B cell (primary cell): ENCODE data around the gene GLIS1. TPM values are rescaled to one million over a fixed set of nuclear protein-coding genes. Genes with fewer than 3 reads are reported as not detected.

Experiments used
- ATAC-seq: fragments of 200-7000 bp; cut with Tn5 transposase; one replicate; pipeline ENCODE4 v1.10.0; 2021; ENCODE audit warnings: low read depth, mild to moderate bottlenecking, moderate number of reproducible peaks, moderate library complexity
- CTCF ChIA-PET: fragments of 350-600 bp; sonication (Branson Sonifier 250); formaldehyde crosslinking; loops from one replicate; lab custom pipeline; 2021; ENCODE audit warnings: antibody characterized with exemption, inconsistent platforms; lab: Charles Lee
- POLR2A ChIA-PET: fragments of 350-600 bp; sonication (Branson Sonifier 250); formaldehyde crosslinking; loops from one replicate; lab custom pipeline; 2021; ENCODE audit warnings: antibody characterized with exemption; lab: Charles Lee
- DNase-seq: peaks from one replicate; pipeline ENCODE4 v3.0.0; 2013
- H2AFZ ChIP-seq: 2 replicates; pipeline ENCODE4 v1.6.1; 2012; ENCODE audit warnings: mild to moderate bottlenecking, low read depth, low read length; ENCODE audit not compliant: insufficient read depth, poor library complexity, severe bottlenecking
- H3K27ac ChIP-seq, 2 donors: 1 replicate in 1 of 2; 2 replicates in 1 of 2; pipeline ENCODE4 v1.5.1; 2012 to 2013; ENCODE audit warnings: low read length in 2 of 2, mild to moderate bottlenecking in 2 of 2, moderate library complexity in 1 of 2
- H3K27me3 ChIP-seq, 4 experiments: fragments of 200-600 bp in 1 of 4; sonication (generic) in 1 of 4; replicated peaks in 1 of 4; 1 replicate in 2 of 4; 2 replicates in 2 of 4; pipeline versions ENCODE4 v1.6.1 to v1.7.0; 2013 to 2016; ENCODE audit warnings: low read length in 3 of 4, mild to moderate bottlenecking in 2 of 4, mixed read lengths in 1 of 4, moderate library complexity in 1 of 4; ENCODE audit not compliant: insufficient read depth in 4 of 4, control insufficient read depth in 3 of 4; ENCODE audit errors: control extremely low read depth in 1 of 4
- H3K36me3 ChIP-seq, 2 experiments: replicated peaks in 1 of 2; 1 replicate in 1 of 2; 2 replicates in 1 of 2; pipeline versions ENCODE4 v1.6.1 to v1.7.1; 2013; ENCODE audit warnings: low read length in 1 of 2; ENCODE audit not compliant: insufficient read depth in 2 of 2, control insufficient read depth in 1 of 2; ENCODE audit errors: control extremely low read depth in 1 of 2, extremely low read depth in 1 of 2
- H3K4me1 ChIP-seq, 2 donors: fragments of 200-600 bp in 1 of 2; sonication (generic) in 1 of 2; 1 replicate in 1 of 2; 2 replicates in 1 of 2; pipeline versions ENCODE4 v1.5.1 to v1.6.1; 2013 to 2017; ENCODE audit warnings: low read length in 2 of 2; ENCODE audit not compliant: control insufficient read depth in 2 of 2, insufficient read depth in 2 of 2
- H3K4me2 ChIP-seq: replicated peaks from 2 replicates; pipeline ENCODE3; 2012; ENCODE audit warnings: mild to moderate bottlenecking, low read depth, low read length; ENCODE audit not compliant: poor library complexity, severe bottlenecking
- H3K4me3 ChIP-seq, 5 experiments: fragments of 200-600 bp in 1 of 5; sonication (generic) in 1 of 5; 1 replicate in 3 of 5; 2 replicates in 2 of 5; pipeline versions ENCODE4 v1.5.1 to v1.7.0; 2011 to 2016; ENCODE audit warnings: low read length in 4 of 5, mild to moderate bottlenecking in 4 of 5, low read depth in 2 of 5, control low read depth in 1 of 5, moderate library complexity in 1 of 5; ENCODE audit not compliant: insufficient read depth in 1 of 5; ENCODE audit errors: control extremely low read depth in 1 of 5, extremely low read depth in 1 of 5
- H3K79me2 ChIP-seq: fragments of 200-600 bp; sonication (generic); one replicate; pipeline ENCODE4 v1.6.0; 2016; ENCODE audit warnings: low read length; ENCODE audit not compliant: control insufficient read depth, insufficient read depth
- H3K9ac ChIP-seq: fragments of 200-600 bp; sonication (generic); 2 replicates; pipeline ENCODE4 v1.6.1; 2017; ENCODE audit warnings: mild to moderate bottlenecking, low read length, moderate library complexity
- H3K9me3 ChIP-seq, 3 donors: one replicate each; pipeline versions ENCODE4 v1.6.1 to v1.7.1; 2013; ENCODE audit warnings: low read length in 2 of 3; ENCODE audit not compliant: control insufficient read depth in 2 of 3, insufficient read depth in 1 of 3; ENCODE audit errors: control extremely low read depth in 1 of 3
- H4K20me1 ChIP-seq: 2 replicates; pipeline ENCODE4 v1.6.0; 2012; ENCODE audit warnings: mild to moderate bottlenecking, low read length; ENCODE audit not compliant: insufficient read depth, control insufficient read depth, poor library complexity, severe bottlenecking
- H3K27ac Mint-ChIP-seq: one replicate; pipeline ENCODE4 v1.8.0; 2021; ENCODE audit warnings: mixed read lengths
- H3K27me3 Mint-ChIP-seq: one replicate; pipeline ENCODE4 v1.8.0; 2021; ENCODE audit warnings: mixed read lengths
- H3K4me1 Mint-ChIP-seq: one replicate; pipeline ENCODE4 v1.8.0; 2021; ENCODE audit warnings: mixed read lengths
- H3K4me3 Mint-ChIP-seq: one replicate; pipeline ENCODE4 v1.8.0; 2021; ENCODE audit warnings: mixed read lengths
- H3K9me3 Mint-ChIP-seq: one replicate; pipeline ENCODE4 v1.8.0; 2022; ENCODE audit warnings: mixed read lengths; ENCODE audit not compliant: insufficient read depth
- CTCF ChIP-seq: fragments of 200-600 bp; IDR thresholded peaks from one replicate; pipeline ENCODE4 v1.8.0; 2022; ENCODE audit warnings: antibody characterized with exemption, mild to moderate bottlenecking
- EZH2 ChIP-seq: IDR thresholded peaks from 2 replicates; pipeline ENCODE4 v1.6.1; 2012; ENCODE audit warnings: borderline replicate concordance, low read depth, mild to moderate bottlenecking, moderate library complexity, low read length; ENCODE audit not compliant: insufficient read depth, poor library complexity, severe bottlenecking
- WGBS: methylation state at CpG from one replicate; pipeline ENCODE4 v1.1.5; 2013; ENCODE audit warnings: missing lambda C conversion rate; ENCODE audit not compliant: insufficient coverage; 5-methylcytosine and 5-hydroxymethylcytosine counted together
- intact Hi-C: fragments of 100-400 bp; cut with micrococcal nuclease; formaldehyde crosslinking; loops from one replicate; pipeline ENCODE4 v1.10.0; 2022
- polyA plus RNA-seq: library from polyadenylated mRNA; depleted of rRNA; stranded (reverse); fragments of >200 nt; gene quantifications from 2 replicates; pipeline ENCODE4 v1.2.3, GENCODE V29; 2012
- total RNA-seq, 2 donors: library from RNA; stranded (reverse); fragments of 120-200 nt in 1 of 2; gene quantifications; 1 replicate in 1 of 2; 2 replicates in 1 of 2; pipeline versions ENCODE4 v1.2.3 to v1.2.4, GENCODE V29; 2013 to 2022

GLIS1 gene
- total and polyA plus RNA-seq, 2 donors (not counting 1 experiment from before 2014, with no cell fraction given), result not detected

- Mint-ChIP-seq H3K27me3 (peaks cover 27% of the 10 kb centered on the region), H3K4me1 (no peaks in the 10 kb centered on the region), H3K4me3 (no peak overlapping the region), H3K9me3 (no peaks in the 10 kb centered on the region), H3K27ac (no peak overlapping the region)
- DNase-seq, result no peak
- intact Hi-C loops, result no loop called here
- no peak overlapping the region for H3K9ac ChIP-seq
- no peak overlapping the region for H2AFZ ChIP-seq
- no peaks in the 10 kb centered on the region for H3K4me1 ChIP-seq
- H3K4me3 ChIP-seq, result no peak overlapping the region
- WGBS, result 92% methylated on average over 12 of the region's 12 CpGs
- no peaks in the 10 kb centered on the region for H3K79me2 ChIP-seq
- H3K4me2 ChIP-seq, result no peak overlapping the region
- H3K9me3 ChIP-seq, result peaks cover 0 to 2% (median 0%) of the 10 kb centered on the region in 3 donors
- peaks cover 0 to 4% (median 3%) of the 10 kb centered on the region in 4 experiments for H3K27me3 ChIP-seq
- ChIA-PET CTCF (interaction anchor here (0.5 kb wide), 1 partner anchor 401 kb away, joined by 4 read pairs; no protein-coding TSS in a partner anchor), POLR2A (no interaction called here)
- no peak for ATAC-seq
- H4K20me1 ChIP-seq, result no peaks in the 10 kb centered on the region
- TF ChIP-seq CTCF, result no peak
- no peak for TF ChIP-seq EZH2
- no peaks in the 10 kb centered on the region for H3K36me3 ChIP-seq
- H3K27ac ChIP-seq, result no peak overlapping the region
Measured at GRCh38 chr1:53557830-53558738, 180.9 kb downstream of the GLIS1 start.

- no peak overlapping the region for H3K4me3 ChIP-seq
- H3K36me3 ChIP-seq, result no peaks in the 10 kb centered on the region
- 90% methylated on average over 2 of the region's 4 CpGs for WGBS
- H3K4me2 ChIP-seq, result no peak overlapping the region
- POLR2A ChIA-PET, result no interaction called here
- H3K79me2 ChIP-seq, result no peaks in the 10 kb centered on the region
- intact Hi-C loops, result no loop called here
- Mint-ChIP-seq H3K27ac (no peak overlapping the region), H3K9me3 (no peaks in the 10 kb centered on the region), H3K4me1 (no peaks in the 10 kb centered on the region), H3K27me3 (peaks cover 20% of the 10 kb centered on the region), H3K4me3 (no peak overlapping the region)
- H3K4me1 ChIP-seq, result no peaks in the 10 kb centered on the region
- H2AFZ ChIP-seq, result no peak overlapping the region
- CTCF ChIA-PET, result no interaction called here
- DNase-seq (no peak), ATAC-seq (no peak)
- no peak overlapping the region for H3K27ac ChIP-seq
- no peak overlapping the region for H3K9ac ChIP-seq
- peaks cover 0 to 3% (median 0%) of the 10 kb centered on the region in 4 experiments for H3K27me3 ChIP-seq
- peaks cover 0 to 2% (median 0%) of the 10 kb centered on the region in 3 donors for H3K9me3 ChIP-seq
- no peaks in the 10 kb centered on the region for H4K20me1 ChIP-seq
- TF ChIP-seq EZH2 (no peak), CTCF (no peak)
Measured at GRCh38 chr1:53557369-53557768, 181.6 kb downstream of the GLIS1 start.
